HUDEP-2 (cell line): Measurements from ENCODE around the gene SLC5A9.
"Not testable (repeated sequence)": the region's sequence is repeated elsewhere in the genome, so short reads cannot be mapped to it uniquely, and the experiment has no call there.

ENCODE experiments used
- DNase-seq, 76 experiments: peaks; one replicate each; lab custom pipeline; 2025; ENCODE audit not compliant: unreplicated experiment in 76 of 76; lab: John Stamatoyannopoulos, UW

Gene SLC5A9

DNA sequence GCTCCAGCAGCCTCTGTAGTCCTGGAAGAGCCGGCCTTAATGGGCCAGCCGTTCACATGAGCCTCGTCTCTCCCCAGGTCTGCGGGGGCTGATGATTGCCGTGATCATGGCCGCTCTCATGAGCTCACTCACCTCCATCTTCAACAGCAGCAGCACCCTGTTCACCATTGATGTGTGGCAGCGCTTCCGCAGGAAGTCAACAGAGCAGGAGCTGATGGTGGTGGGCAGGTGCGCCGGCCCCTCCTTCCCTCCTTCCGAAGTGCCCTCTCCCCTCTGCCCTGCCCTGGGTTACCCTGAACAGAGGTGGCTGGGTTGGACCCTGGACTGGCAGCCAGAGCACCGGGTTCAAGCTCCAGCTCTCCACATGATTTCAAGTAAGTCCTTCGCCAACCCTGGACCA lies 13.1 kb downstream of the SLC5A9 start:
- DNase-seq: no peak

- DNase-seq: peak in 6 of 76 experiments; percentile 2 to 17 (median 10)
Observed at GRCh38 chr1:48236716-48237470, 14.4 kb downstream of the SLC5A9 start.

GRCh38 chr1:48242141-48242736 lies 19.7 kb downstream of the SLC5A9 start:
- no peak for DNase-seq

DNA sequence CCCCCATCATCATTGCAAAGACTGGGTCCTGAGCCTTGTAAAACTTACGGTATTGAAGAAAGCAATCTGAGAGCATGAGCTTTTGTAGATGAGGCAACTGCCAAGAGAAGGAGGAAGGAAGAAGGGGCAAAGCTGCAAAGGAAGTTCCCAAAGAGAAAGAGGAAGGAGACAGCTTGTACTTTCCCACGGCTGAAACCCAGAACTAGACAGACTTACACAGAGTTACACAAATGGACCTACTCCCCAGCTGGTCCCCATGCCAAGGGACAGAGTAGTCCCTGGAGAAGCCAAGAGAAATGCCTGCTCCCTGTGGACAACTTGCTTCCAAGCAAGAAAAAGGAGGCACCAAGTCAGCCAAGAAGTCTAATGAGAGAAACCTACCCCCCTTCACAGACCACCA lies 22.6 kb downstream of the SLC5A9 start:
- DNase-seq: no peak

GRCh38 chr1:48246727-48247126 lies 24.2 kb downstream of the SLC5A9 start:
- DNase-seq: no peak

DNA sequence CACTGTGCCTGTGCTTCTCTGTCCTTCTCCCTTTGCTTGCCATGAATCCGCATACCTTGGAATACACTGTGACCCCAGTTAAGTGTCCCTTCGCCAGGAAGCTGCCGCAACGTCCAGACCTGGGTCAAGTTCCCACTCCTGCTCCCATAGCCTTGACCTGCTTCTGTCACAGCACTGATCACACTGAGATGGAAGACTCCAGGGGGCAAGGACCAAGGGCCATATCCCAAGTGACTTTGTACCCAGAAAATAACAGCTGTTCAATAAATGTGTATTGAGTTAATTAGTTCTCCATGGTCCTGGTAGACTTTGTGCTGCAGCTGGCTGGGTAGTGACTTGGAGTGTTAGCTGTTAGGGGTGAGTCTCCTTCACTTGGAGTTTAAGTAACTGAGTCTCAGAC lies 25.8 kb downstream of the SLC5A9 start:
- DNase-seq: no peak

DNA sequence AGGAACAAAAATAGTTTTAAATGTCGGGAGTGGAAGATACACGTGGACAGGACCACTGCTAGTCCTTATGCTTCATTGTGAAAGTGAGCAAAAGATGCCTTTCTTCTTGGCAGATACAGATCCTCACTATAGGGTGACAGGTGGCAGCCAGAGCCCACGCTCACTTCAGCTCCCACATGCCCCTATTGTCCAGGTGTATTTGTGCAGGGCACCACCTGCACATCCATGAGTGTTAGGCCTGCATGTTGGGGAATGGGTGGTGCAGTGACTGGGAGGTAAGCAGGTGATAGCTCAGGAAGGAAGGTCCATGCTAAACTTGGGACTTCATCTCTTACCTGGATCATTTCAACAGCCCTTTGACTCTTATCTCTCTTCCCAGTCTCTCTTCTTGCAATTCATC lies 27.4 kb downstream of the SLC5A9 start:
- no peak for DNase-seq

DNA sequence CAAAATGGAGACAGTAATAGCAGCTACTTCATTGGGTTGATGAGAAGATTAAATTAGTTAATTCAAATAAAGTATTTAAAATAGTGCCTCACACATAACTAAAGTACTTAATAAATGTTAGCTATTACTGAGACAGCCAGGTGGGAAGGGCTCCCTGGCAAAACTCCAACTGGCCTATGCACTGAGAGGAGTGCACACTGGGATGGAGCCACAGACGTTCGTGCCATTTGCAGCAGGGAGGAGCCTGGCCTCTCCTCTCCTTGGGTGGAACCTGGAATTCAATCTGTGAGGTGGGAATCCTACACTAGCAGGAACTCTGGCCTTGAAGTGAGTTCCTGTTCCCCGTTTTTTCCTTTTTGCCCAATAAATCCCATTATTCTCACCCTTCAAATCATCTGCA lies 28.1 kb downstream of the SLC5A9 start:
- no peak for DNase-seq

- DNase-seq: no peak
Observed at GRCh38 chr1:48251323-48251722, 28.8 kb downstream of the SLC5A9 start.

- no peak for DNase-seq
Observed at GRCh38 chr1:48251821-48252220, 29.3 kb downstream of the SLC5A9 start.

- DNase-seq: no peak
Observed at GRCh38 chr1:48254254-48254653, 31.7 kb downstream of the SLC5A9 start.

DNA sequence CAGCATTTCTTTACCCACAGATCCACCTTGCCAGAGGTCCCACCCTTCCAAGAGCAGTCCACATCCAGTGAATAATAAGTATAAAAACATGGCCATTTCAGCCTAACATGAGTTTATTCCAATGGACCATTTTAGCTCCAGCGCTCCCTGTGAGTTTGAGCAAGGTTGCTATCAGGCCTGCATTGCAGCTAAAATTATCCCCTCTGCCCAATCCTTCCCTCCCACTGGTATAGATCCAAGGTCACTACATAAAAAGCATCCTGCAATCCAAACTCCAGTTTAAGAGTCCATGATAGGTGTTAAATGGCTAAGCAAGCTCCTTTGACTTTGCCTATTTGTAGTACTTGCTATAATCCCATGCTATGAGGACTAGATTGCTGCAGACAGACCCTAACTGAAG lies 35.6 kb downstream of the SLC5A9 start:
- DNase-seq: no peak

DNA sequence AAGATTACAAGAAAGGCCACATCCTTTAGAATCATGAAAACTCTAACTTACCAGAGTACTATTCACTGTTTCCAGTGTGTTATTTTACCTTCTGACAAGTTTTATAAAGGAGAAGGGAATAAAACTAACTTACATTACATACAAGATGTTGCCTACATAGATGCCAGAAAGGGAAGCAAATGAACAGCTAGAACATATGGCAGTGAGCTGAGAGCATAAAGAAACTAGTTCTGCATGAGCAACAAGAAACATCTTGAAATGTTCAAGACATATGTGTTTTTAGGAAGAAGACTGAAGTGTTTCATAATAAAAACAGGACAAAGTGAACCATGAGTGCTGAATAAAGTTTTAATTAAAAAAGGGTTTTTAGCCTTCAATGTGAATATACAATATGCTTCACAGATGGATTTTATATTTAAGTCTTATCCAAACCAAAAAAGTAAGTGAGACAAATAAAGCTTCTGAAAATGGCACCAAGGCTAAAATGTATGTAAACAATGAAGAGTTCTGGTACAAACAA lies 39.4 kb downstream of the SLC5A9 start:
- no peak for DNase-seq

- DNase-seq: no peak
Observed at GRCh38 chr1:48263041-48263440, 40.5 kb downstream of the SLC5A9 start.

DNA sequence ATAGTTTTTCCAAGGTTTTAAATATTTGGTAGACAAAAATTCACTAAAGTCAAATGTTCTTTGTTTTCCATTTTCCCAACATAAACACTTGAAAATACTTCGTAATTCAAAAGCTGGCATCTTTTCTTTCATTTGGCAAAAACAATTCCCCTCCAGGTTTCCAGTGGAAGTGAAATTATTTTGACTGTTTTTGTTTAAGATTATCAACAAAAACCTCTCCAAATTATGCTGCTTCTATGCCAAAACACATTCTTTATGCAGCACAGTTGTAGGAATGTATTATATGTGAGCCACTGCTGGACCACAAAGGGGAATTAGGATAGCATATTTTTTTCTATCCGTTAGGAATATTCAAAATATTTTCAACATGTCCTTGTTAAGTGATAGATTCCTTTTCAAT lies 44.1 kb downstream of the SLC5A9 start:
- no peak for DNase-seq

DNA sequence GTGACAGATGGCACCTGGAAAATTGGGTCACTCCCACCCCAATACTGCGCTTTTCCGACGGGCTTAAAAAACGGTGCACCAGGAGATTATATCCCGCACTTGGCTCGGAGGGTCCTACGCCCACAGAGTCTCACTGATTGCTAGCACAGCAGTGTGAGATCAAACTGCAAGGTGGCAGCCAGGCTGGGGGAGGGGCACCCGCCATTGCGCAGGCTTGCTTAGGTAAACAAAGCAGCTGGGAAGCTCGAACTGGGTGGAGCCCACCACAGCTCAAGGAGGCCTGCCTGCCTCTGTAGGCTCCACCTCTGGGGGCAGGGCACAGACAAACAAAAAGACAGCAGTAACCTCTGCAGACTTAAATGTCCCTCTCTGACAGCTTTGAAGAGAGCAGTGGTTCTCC lies 54.9 kb downstream of the SLC5A9 start:
- not testable (repeated sequence) for DNase-seq

DNA sequence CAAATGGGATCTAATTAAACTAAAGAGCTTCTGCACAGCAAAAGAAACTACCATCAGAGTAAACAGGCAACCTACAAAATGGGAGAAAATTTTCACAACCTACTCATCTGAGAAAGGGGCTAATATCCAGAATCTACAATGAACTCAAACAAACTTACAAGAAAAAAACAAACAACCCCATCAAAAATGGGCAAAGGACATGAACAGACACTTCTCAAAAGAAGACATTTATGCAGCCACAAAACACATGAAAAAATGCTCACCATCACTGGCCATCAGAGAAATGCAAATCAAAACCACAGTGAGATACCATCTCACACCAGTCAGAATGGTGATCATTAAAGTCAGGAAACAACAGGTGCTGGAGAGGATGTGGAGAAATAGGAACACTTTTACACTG lies 59.8 kb downstream of the SLC5A9 start:
- DNase-seq: not testable (repeated sequence)

GRCh38 chr1:48284696-48285420 lies 62.3 kb downstream of the SLC5A9 start:
- DNase-seq: not testable (repeated sequence)

DNA sequence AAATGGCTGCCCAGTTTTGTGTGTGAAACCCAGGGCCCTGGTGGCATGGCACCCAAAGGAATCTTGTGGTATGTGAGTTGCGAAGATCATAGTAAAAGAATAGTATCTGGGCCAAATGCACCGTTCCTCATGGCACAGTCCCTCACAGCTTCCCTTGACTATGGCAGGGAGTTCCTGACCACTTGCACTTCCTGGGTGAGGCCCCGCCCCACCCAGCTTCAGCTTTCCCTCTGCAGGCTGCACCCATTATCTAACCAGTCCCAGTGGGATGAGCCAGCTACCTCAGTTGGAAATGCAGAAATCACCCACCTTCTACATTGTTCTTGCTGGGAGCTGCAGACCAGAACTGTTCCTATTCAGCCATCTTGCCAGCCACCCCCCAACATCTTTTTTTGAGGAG lies 63.0 kb downstream of the SLC5A9 start:
- DNase-seq: no peak

DNA sequence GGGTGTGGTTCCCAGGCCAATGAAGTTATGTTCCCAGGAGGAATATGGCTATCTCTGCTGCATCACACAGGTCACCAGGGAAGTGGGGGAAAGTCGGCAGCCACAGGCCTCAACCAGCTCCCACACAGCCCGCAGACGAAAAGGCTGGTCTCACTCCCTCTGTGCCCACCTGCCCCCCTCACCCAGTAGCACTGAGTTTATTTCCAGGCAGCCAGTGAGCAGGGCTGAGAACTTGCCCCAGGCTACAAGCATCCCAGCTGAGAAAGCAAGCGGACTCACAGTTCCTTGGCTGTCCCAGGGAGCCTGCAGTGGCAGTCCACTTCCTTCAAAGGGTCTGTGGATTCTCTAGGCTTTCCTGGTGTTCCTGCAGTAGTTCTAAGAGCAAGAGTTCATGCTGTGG lies 68.9 kb downstream of the SLC5A9 start:
- no peak for DNase-seq

GRCh38 chr1:48292706-48293105 lies 70.2 kb downstream of the SLC5A9 start:
- no peak for DNase-seq

GRCh38 chr1:48294094-48294493 lies 71.6 kb downstream of the SLC5A9 start:
- not testable (repeated sequence) for DNase-seq
